A172 (cell line): Measurements from ENCODE around the gene GABBR1. TPM values are rescaled to one million over a fixed set of nuclear protein-coding genes. Genes with fewer than 3 reads are reported as not detected.
"Not testable (repeated sequence)": the region's sequence is repeated elsewhere in the genome, so short reads cannot be mapped to it uniquely, and the experiment has no call there.

Source experiments
- DNase-seq: peaks from one replicate; pipeline ENCODE4 v3.0.0-alpha.2; 2015; ENCODE audit warnings: low spot score
- total RNA-seq: library from RNA; depleted of rRNA; stranded (reverse); fragments of >200 nt; shearing (Covaris generic); gene quantifications from 2 replicates; pipeline ENCODE4 v1.2.3, GENCODE V29; 2014; rRNA removed

Gene GABBR1
- 1.3 and 4.4 TPM in 2 replicates for total RNA-seq

DNA sequence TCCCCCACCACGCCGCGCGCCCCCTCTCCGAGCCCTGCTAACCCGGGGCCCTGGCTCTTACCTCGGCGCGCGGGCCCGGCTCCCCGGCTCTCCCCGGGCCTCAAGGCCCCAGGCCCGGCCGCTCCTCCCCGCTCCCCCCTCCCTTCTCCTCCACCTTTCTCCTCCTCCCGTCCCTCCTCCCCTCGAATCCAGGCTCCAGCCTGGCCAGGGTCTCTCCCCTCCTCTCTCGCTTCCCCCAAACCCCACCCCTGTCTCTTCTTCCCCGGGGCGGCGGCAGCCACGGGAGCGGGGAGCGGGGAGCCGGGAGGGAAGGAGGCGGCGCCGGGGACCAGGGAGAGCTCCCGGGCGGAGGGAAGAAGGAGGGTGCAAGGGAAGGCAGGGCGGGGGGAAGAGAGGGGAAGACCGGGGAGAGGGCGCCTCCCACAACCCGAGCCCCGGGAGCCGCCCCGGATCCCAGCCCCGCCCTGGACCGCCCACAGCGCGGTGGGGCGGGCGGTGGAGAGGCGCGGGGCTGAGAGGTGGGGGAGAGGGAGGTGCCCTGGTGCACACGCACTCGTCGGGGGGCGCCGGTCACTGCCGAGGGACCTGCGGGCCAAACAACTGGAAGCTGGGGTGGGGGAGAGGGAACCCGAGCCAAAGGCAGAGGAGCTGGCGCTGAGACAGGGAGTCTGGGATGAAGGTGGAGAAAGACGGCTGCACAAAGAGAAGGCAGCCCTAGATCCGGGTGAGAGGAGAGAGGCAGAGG is at the start of gene GABBR1:
Gene GABBR1 (minus strand): TSS at position 395 of the 745 bp plus-strand sequence. CDS start 798 bp downstream, outside the sequence.
- peak; percentile 83 for DNase-seq

GRCh38 chr6:29681811-29682210 is 48.8 kb upstream of the GABBR1 start:
- no peak for DNase-seq

GRCh38 chr6:29680904-29681303 is 47.9 kb upstream of the GABBR1 start, which contains the start of gene ZFP57:
Gene ZFP57, minus strand, starts transcription at chr6:29681152. Its CDS starts 4,149 bp downstream, at chr6:29677003.
- DNase-seq, result no peak

DNA sequence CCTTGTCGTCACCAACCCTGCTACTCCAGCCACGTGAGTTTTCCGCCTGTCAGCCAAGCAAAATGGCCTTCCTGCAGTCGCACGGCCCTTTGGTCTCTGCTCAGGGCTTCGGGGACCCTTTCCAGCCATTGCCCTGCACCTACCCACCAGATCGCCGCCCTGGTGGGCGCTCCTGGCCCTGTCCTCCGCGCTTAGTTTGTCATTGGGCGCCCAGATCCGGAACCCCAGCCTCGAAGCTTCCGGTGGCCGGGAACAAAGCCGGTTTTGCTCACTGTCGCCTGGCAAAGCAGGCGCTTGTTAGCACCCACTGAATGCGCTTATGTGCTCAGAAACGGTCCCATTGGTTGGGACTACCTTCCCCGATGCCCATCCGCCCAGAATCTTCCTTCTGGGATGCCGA is 47.4 kb upstream of the GABBR1 start:
- no peak for DNase-seq

DNA sequence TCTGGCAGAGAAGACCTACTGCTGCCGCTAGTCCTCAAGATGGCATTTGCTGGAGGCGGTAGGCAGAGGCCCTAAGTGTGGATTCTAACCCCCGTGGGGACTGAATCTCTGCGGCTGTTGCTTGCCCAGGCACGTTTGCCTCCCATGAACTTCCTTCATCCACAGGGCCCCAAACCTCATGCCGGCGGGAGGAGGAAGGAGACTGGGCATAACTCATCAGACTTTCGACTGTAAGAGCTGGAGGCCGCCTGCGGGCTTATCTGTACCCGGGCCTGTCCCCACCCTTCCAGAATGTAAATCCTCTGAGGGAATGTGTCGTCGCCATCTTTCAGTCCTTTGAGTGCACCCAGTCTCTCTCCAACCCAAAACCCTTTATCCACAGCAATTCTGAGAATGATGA is 47.0 kb upstream of the GABBR1 start:
- DNase-seq, result no peak

GRCh38 chr6:29678114-29678513 is 45.1 kb upstream of the GABBR1 start:
- peak; percentile 26 for DNase-seq

DNA sequence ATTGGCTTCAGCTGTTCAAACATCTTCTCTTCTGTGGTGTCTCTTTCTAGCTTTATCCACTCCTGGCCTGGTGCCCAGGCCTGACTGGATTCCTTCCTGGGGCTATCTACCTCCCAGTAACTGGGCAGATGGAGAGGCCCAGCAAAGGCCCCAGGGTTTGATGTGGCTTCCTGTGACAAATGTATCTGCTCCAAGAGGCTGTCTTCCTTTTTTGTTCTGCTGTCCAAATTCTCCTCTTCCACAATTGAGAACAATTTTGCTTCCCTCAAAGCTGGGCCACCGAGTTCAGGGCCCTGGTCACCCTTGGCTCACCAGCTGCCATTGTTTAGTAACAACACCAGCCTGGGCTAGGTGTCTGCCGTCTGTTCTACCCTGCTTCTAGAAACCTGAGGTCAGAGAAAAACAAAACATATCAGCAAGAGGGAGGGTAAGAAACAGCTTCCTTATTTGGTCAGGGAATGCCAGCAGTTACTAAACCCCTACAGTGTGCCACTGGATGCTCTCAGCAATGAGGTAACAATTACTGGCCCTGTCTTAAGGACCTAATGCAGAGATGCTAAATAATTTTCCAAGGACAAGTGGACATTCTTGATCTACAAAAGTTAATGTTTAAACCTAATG is 44.1 kb upstream of the GABBR1 start:
- DNase-seq, result peak; percentile 34

GRCh38 chr6:29675561-29675960 is 42.6 kb upstream of the GABBR1 start:
- no peak for DNase-seq

DNA sequence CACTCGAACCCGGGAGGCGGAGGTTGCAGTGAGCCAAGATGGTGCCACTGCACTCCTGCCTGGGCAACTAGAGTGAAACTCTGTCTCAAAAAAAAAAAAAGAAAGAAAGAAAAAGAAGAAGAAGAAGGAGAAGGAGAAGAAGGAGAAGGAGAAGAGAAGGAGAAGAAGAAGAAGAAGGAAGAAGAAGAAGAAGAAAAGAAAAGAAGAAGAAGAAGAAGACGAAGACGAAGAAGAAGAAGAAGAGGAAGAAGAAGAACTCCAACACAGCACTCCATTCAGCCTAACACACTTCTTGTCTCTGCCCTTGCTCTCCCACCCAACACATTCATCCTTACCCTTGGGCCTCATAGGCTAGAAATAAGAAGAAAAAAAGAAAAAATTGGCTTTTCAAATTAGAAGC is 41.0 kb upstream of the GABBR1 start:
- DNase-seq, result no peak

GRCh38 chr6:29673161-29673560 is 40.2 kb upstream of the GABBR1 start:
- no peak for DNase-seq

GRCh38 chr6:29672116-29672515 is 39.1 kb upstream of the GABBR1 start:
- DNase-seq, result not testable (repeated sequence)

DNA sequence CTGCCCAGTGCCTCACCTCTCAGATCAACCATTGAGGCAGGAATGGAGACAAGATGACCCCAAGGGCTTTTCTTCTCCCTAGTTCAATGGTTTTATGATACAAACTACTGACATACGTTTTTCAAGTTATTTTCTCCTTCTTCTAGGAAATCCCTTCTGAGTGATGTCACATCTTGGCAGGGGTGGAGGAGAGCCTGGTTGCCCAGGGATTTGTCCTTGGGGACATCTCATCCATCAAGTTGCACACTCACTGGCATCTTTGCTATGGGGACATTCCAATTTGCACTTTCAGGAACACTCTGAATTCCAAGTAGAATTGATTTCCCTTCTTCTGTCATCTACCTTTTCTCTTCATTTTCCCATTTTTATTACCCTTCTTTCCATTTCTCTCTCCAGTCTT is 38.0 kb upstream of the GABBR1 start:
- DNase-seq, result no peak

- DNase-seq, result no peak
These were observed 34.2 kb upstream of the GABBR1 start for GRCh38 chr6:29667158-29667557.

GRCh38 chr6:29666826-29667130 is 33.8 kb upstream of the GABBR1 start:
- DNase-seq, result no peak

DNA sequence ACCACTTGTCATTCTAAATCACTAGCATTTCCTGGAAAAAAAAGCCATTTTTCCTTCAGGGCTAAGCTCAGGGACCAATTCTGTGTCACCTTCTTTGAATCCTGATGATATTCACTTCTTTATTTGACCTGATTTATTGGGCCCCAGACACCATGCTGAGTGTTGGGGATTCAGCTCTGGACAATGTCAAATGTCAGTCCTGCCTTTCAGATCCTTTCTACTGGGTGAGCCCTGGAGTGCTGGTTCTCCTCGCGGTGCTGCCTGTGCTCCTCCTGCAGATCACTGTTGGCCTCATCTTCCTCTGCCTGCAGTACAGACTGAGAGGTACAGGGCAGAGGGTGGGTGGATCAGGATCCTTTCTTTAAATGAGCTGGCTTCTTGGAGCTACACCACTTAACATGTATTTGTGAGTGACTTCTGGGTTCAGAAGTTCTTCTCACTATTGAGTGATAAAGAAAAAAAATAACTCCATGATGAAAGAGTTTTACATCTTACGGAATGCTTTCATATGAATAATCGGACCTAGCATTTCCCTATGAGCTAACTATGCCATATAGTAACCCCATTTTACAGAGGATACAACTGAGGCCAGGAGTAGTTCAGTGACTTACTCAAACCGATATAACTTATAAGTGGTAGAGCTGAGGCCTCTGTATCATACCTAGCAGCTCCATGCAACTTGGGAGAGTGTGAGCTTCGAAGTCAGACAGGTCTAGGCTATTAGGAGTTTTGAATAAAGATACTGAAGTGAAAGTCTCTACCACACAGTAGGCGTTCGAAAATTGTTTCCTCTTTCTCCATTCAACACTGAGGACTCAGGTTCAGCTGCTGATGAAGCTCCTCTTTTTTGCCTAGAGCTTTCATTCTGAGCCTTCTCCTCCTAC is 33.2 kb upstream of the GABBR1 start:
- DNase-seq, result no peak

GRCh38 chr6:29663300-29664042 is 30.5 kb upstream of the GABBR1 start:
- no peak for DNase-seq

DNA sequence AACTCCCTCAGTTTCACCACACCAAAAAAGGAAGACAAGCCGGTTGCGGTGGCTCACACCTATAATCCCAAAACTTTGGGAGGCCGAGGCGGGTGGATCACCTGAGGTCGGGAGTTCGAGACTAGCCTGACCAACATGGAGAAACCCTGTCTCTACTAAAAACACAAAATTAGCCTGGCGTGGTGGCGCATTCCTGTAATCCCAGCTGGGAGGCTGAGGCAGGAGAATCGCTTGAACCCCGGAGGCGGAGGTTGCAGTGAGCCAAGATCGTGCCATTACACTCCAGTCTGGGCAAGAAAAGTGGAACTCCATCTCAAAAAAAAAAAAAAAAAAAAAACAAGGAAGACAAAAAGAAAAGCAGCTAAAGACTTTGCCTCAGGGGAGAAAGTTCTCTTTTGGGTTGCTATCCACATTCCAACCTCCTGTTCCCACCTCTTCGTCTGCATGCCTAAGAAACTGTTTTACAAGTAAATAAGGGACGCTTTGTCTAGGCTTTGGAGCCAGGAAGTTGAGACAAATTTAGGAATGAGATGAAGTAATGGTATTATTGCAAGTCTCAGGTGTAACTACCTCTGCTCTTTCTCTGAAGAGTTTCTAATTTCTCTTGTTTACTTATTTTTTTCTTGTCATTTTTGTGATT is 28.6 kb upstream of the GABBR1 start:
- not testable (repeated sequence) for DNase-seq

DNA sequence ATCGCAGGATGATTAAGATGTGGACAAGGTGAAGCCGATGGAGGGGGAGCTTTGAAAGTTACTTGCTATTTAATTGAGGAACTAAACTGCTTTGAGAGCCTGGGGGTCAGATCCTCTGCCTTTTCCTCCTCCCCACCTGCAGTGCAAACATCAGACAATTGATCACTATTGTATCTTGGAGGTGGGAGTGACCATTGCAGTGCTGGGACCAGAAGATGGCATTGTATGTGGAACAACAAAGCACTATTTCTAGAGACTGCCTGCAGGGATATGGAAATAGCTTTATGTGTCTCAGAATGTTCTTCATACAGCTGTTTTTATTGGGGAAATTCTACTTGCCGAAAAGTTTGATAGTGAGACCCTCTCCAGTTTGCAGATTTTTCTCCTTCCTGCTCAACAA is 28.1 kb upstream of the GABBR1 start:
- no peak for DNase-seq

GRCh38 chr6:29656798-29657197 is 23.8 kb upstream of the GABBR1 start, which contains the start of gene MOG:
Gene MOG, plus strand, starts transcription at chr6:29657092. Its CDS starts 118 bp downstream, at chr6:29657210.
- no peak for DNase-seq

DNA sequence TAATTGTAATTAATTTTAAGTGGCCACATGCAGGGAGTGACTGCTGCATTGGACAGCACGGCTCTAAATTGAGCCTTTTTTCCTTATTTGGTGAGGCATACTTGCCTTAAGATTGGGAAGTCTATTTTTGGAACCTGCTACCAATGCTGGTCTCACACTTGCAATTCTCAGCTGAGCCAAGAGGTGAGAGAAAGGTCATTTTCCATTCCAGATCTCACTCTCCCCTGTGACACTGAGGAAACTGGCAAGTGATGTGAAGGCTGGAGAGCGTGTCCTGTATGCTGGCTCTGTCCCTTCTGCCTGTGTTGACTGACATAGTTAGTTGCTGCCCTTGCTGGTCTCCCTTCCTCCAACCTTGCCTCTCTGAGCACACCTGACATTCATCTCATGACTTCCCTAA is 23.2 kb upstream of the GABBR1 start:
- DNase-seq, result no peak

- DNase-seq, result no peak
These were observed 22.7 kb upstream of the GABBR1 start for GRCh38 chr6:29655658-29656057.
